IgD-negative memory B cell (primary cell): ENCODE results near the gene PRAMEF8. TPM values are rescaled to one million over a fixed set of nuclear protein-coding genes. Genes with fewer than 3 reads are reported as not detected.
"Not testable (repeated sequence)": the region's sequence is repeated elsewhere in the genome, so short reads cannot be mapped to it uniquely, and the experiment has no call there.

Experiments
- H3K27ac Mint-ChIP-seq, 3 donors: one replicate each; pipeline ENCODE4 v1.8.0; 2020 to 2022; ENCODE audit warnings: mild to moderate bottlenecking in 3 of 3, mixed read lengths in 3 of 3, moderate library complexity in 1 of 3
- H3K27me3 Mint-ChIP-seq: one replicate; pipeline ENCODE4 v1.8.0; 2021; ENCODE audit warnings: mixed read lengths
- H3K36me3 Mint-ChIP-seq: one replicate; pipeline ENCODE4 v1.8.0; 2020; ENCODE audit warnings: mild to moderate bottlenecking, mixed read lengths
- H3K4me1 Mint-ChIP-seq, 3 donors: one replicate each; pipeline ENCODE4 v1.8.0; 2020 to 2022; ENCODE audit warnings: mixed read lengths in 3 of 3, mild to moderate bottlenecking in 1 of 3
- H3K4me3 Mint-ChIP-seq, 4 donors: one replicate each; pipeline ENCODE4 v1.8.0; 2020 to 2022; ENCODE audit warnings: mild to moderate bottlenecking in 4 of 4, mixed read lengths in 4 of 4, moderate library complexity in 3 of 4
- H3K9me3 Mint-ChIP-seq, 3 donors: one replicate each; pipeline ENCODE4 v1.8.0; 2020 to 2021; ENCODE audit warnings: mixed read lengths in 3 of 3, mild to moderate bottlenecking in 1 of 3
- polyA plus RNA-seq: library from polyadenylated mRNA; unstranded; fragments of 300-500 nt; fragmentation: Illumina TruSeq; gene quantifications from one replicate; pipeline ENCODE4 v1.2.3, GENCODE V29; 2021

PRAMEF8 gene
- polyA plus RNA-seq, result not detected

- not testable (repeated sequence) for H3K36me3 Mint-ChIP-seq, H3K9me3 Mint-ChIP-seq, H3K27ac Mint-ChIP-seq, H3K4me3 Mint-ChIP-seq, H3K4me1 Mint-ChIP-seq, H3K27me3 Mint-ChIP-seq
Observed at GRCh38 chr1:13285037-13285436, at the start of gene PRAMEF8. Gene PRAMEF8 (minus strand): TSS chr1:13285137. CDS start chr1:13284091, 1,046 bp downstream.

GRCh38 chr1:13315281-13315680, 30.3 kb upstream of the PRAMEF8 start, which contains the start of gene PRAMEF15:
Gene PRAMEF15 (plus strand): TSS chr1:13315581. CDS start chr1:13318408, 2,827 bp downstream.
- not testable (repeated sequence) for H3K4me3 Mint-ChIP-seq, H3K4me1 Mint-ChIP-seq, H3K27me3 Mint-ChIP-seq, H3K9me3 Mint-ChIP-seq, H3K27ac Mint-ChIP-seq, H3K36me3 Mint-ChIP-seq

GRCh38 chr1:13303239-13303638, 18.3 kb upstream of the PRAMEF8 start, which contains the start of gene PRAMEF33:
Gene PRAMEF33 (plus strand): TSS chr1:13303539. CDS start chr1:13305955, 2,416 bp downstream.
- H3K4me3 Mint-ChIP-seq, H3K27ac Mint-ChIP-seq, H3K4me1 Mint-ChIP-seq, H3K36me3 Mint-ChIP-seq, H3K27me3 Mint-ChIP-seq, H3K9me3 Mint-ChIP-seq: not testable (repeated sequence)

- H3K4me3 Mint-ChIP-seq, H3K4me1 Mint-ChIP-seq, H3K36me3 Mint-ChIP-seq, H3K27ac Mint-ChIP-seq, H3K27me3 Mint-ChIP-seq, H3K9me3 Mint-ChIP-seq: not testable (repeated sequence)
Observed at GRCh38 chr1:13302197-13302596, 17.3 kb upstream of the PRAMEF8 start.

- H3K27ac Mint-ChIP-seq, H3K4me3 Mint-ChIP-seq, H3K4me1 Mint-ChIP-seq, H3K36me3 Mint-ChIP-seq, H3K27me3 Mint-ChIP-seq, H3K9me3 Mint-ChIP-seq: not testable (repeated sequence)
Observed at GRCh38 chr1:13298699-13299098, 13.8 kb upstream of the PRAMEF8 start.

GRCh38 chr1:13297216-13297931, 12.4 kb upstream of the PRAMEF8 start:
- not testable (repeated sequence) for H3K4me3 Mint-ChIP-seq, H3K27me3 Mint-ChIP-seq, H3K4me1 Mint-ChIP-seq, H3K36me3 Mint-ChIP-seq, H3K9me3 Mint-ChIP-seq, H3K27ac Mint-ChIP-seq

- H3K4me3 Mint-ChIP-seq, H3K27me3 Mint-ChIP-seq, H3K27ac Mint-ChIP-seq, H3K4me1 Mint-ChIP-seq, H3K9me3 Mint-ChIP-seq, H3K36me3 Mint-ChIP-seq: not testable (repeated sequence)
Observed at GRCh38 chr1:13289030-13289429, 4.1 kb upstream of the PRAMEF8 start.

- H3K9me3 Mint-ChIP-seq, H3K27me3 Mint-ChIP-seq, H3K4me3 Mint-ChIP-seq, H3K36me3 Mint-ChIP-seq, H3K27ac Mint-ChIP-seq, H3K4me1 Mint-ChIP-seq: not testable (repeated sequence)
Observed at GRCh38 chr1:13279617-13280016, 5.3 kb downstream of the PRAMEF8 start.

GRCh38 chr1:13277016-13277415, 7.9 kb downstream of the PRAMEF8 start:
- H3K27ac Mint-ChIP-seq, H3K4me1 Mint-ChIP-seq, H3K27me3 Mint-ChIP-seq, H3K9me3 Mint-ChIP-seq, H3K4me3 Mint-ChIP-seq, H3K36me3 Mint-ChIP-seq: not testable (repeated sequence)

- not testable (repeated sequence) for H3K27me3 Mint-ChIP-seq, H3K4me1 Mint-ChIP-seq, H3K9me3 Mint-ChIP-seq, H3K36me3 Mint-ChIP-seq, H3K4me3 Mint-ChIP-seq, H3K27ac Mint-ChIP-seq
Observed at GRCh38 chr1:13265124-13265523, 19.8 kb downstream of the PRAMEF8 start.

GRCh38 chr1:13253898-13254297, 31.0 kb downstream of the PRAMEF8 start, which contains the start of gene PRAMEF5:
Gene PRAMEF5 (plus strand): TSS chr1:13254198. CDS start chr1:13259269, 5,071 bp downstream.
- not testable (repeated sequence) for H3K27me3 Mint-ChIP-seq, H3K27ac Mint-ChIP-seq

GRCh38 chr1:13247122-13247521, 37.8 kb downstream of the PRAMEF8 start:
- not testable (repeated sequence) for H3K27me3 Mint-ChIP-seq, H3K36me3 Mint-ChIP-seq, H3K27ac Mint-ChIP-seq, H3K9me3 Mint-ChIP-seq, H3K4me1 Mint-ChIP-seq
- peak overlapping the region in 1 of 4 donors; percentile 0 for H3K4me3 Mint-ChIP-seq

More at GRCh38 chr1:13253898-13254297, 31.0 kb downstream of the PRAMEF8 start, which contains the start of gene PRAMEF5:
- H3K36me3 Mint-ChIP-seq, H3K4me3 Mint-ChIP-seq, H3K9me3 Mint-ChIP-seq, H3K4me1 Mint-ChIP-seq: not testable (repeated sequence)

- not testable (repeated sequence) for H3K27ac Mint-ChIP-seq, H3K9me3 Mint-ChIP-seq, H3K4me1 Mint-ChIP-seq, H3K27me3 Mint-ChIP-seq, H3K4me3 Mint-ChIP-seq, H3K36me3 Mint-ChIP-seq
Observed at GRCh38 chr1:13246554-13246871, 38.4 kb downstream of the PRAMEF8 start.

GRCh38 chr1:13245841-13246553, 38.9 kb downstream of the PRAMEF8 start:
- H3K9me3 Mint-ChIP-seq, H3K27me3 Mint-ChIP-seq, H3K4me3 Mint-ChIP-seq, H3K36me3 Mint-ChIP-seq, H3K27ac Mint-ChIP-seq, H3K4me1 Mint-ChIP-seq: not testable (repeated sequence)

GRCh38 chr1:13243536-13244263, 41.2 kb downstream of the PRAMEF8 start:
- not testable (repeated sequence) for H3K27me3 Mint-ChIP-seq, H3K36me3 Mint-ChIP-seq, H3K9me3 Mint-ChIP-seq, H3K4me3 Mint-ChIP-seq, H3K4me1 Mint-ChIP-seq, H3K27ac Mint-ChIP-seq

GRCh38 chr1:13239633-13240032, 45.3 kb downstream of the PRAMEF8 start:
- not testable (repeated sequence) for H3K27me3 Mint-ChIP-seq, H3K36me3 Mint-ChIP-seq, H3K27ac Mint-ChIP-seq, H3K4me1 Mint-ChIP-seq, H3K9me3 Mint-ChIP-seq
- peak overlapping the region in 1 of 4 donors; percentile 39 for H3K4me3 Mint-ChIP-seq
